Peyer's patch (tissue), 4 donors: ENCODE measurements around the gene MCRIP1. TPM values are rescaled to one million over a fixed set of nuclear protein-coding genes. Genes with fewer than 3 reads are reported as not detected.
A peak's percentile ranks its signal among the peaks of the same experiment; 100 is the strongest.

Experiments
- DNase-seq, 3 donors: peaks; one replicate each; pipeline ENCODE4 v3.0.0-alpha.2; 2017 to 2019
- H3K27ac ChIP-seq, 4 donors: fragments of 200-600 bp; sonication (generic); one replicate each; pipeline ENCODE4 v1.5.1; 2016 to 2019
- H3K27me3 ChIP-seq, 2 donors: fragments of 200-600 bp; sonication (generic); one replicate each; pipeline ENCODE4 v1.5.1; 2019
- H3K36me3 ChIP-seq, 3 donors: fragments of 200-600 bp; sonication (generic); one replicate each; pipeline ENCODE4 v1.5.1; 2016 to 2019
- H3K4me1 ChIP-seq, 4 donors: fragments of 200-600 bp; sonication (generic); one replicate each; pipeline ENCODE4 v1.5.1; 2016 to 2019
- H3K4me3 ChIP-seq, 4 donors: fragments of 200-600 bp; sonication (generic); 1 replicate in 3 of 4; 2 replicates in 1 of 4; pipeline ENCODE4 v1.5.1; 2016 to 2019; ENCODE audit warnings: mild to moderate bottlenecking in 1 of 4
- H3K9me3 ChIP-seq, 4 donors: fragments of 200-600 bp; sonication (generic); one replicate each; pipeline ENCODE4 v1.5.1; 2016 to 2019; ENCODE audit warnings: mild to moderate bottlenecking in 1 of 4
- POLR2A ChIP-seq, 2 donors: fragments of 450-650 bp; IDR thresholded peaks; one replicate each; pipeline ENCODE4 v1.5.1; 2017; ENCODE audit warnings: antibody characterized with exemption in 2 of 2, mild to moderate bottlenecking in 2 of 2, moderate library complexity in 2 of 2
- total RNA-seq, 4 donors: library from RNA; depleted of rRNA; stranded (reverse); fragments of >200 nt; gene quantifications; one replicate each; pipeline ENCODE4 v1.1.0, GENCODE V29; 2016
- TF ChIP-seq, protein P1 (sequence below), 6 experiments: fragments of 450-650 bp in 4 of 6; fragments of 200-600 bp in 2 of 6; sonication (generic) in 1 of 6; IDR thresholded peaks; one replicate each; pipeline ENCODE4 v1.5.1; 2017 to 2019; ENCODE audit warnings: antibody characterized with exemption in 6 of 6, mild to moderate bottlenecking in 3 of 6, moderate library complexity in 1 of 6

Gene MCRIP1
- total RNA-seq, 4 donors from 2014 or later = 19.6 to 47.9 (median 28.8) TPM

- Histone ChIP-seq H3K27ac (no peak overlapping the region), H3K36me3 (peaks cover 0 to 70% (median 0%) of the 10 kb centered on the region in 3 donors)
These were observed 11.3 kb upstream of the MCRIP1 start for GRCh38 chr17:81844327-81844851.

DNA sequence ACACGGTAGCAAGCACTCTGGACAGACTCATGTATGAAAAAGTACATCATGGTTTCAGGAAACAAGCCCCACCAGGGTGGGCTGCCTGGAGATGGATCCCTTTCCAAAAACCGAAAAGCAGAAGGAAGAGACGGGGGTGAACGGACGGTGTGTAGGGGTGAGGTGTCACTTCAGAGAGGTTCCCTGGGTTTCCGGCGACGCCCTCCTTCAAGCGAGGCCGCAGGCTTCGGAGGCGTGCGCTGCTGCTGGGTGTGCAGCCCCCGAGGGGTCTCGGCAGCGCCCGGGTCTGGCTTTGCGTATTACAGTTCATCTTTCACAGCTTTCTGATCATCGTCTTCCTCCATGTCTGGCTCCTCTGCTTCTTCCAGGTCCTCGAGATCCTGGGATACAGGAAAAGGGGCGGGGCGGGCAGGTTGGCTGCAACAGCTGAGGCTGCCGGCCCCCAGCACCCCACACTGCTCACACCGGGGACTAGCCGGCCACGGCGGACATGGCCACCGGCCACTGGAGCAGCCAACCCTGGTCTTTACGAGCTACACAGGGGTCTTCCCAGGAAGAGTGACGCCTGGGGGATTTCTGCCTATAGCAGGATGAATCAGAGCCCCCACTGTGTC, 10.7 kb upstream of the MCRIP1 start:
- H3K4me1 ChIP-seq = no peaks in the 10 kb centered on the region
- no peak for DNase-seq
- peaks cover 0 to 65% (median 0%) of the 10 kb centered on the region in 3 donors for H3K36me3 ChIP-seq
- H3K27ac ChIP-seq = no peak overlapping the region
- TF ChIP-seq, protein P1, sequence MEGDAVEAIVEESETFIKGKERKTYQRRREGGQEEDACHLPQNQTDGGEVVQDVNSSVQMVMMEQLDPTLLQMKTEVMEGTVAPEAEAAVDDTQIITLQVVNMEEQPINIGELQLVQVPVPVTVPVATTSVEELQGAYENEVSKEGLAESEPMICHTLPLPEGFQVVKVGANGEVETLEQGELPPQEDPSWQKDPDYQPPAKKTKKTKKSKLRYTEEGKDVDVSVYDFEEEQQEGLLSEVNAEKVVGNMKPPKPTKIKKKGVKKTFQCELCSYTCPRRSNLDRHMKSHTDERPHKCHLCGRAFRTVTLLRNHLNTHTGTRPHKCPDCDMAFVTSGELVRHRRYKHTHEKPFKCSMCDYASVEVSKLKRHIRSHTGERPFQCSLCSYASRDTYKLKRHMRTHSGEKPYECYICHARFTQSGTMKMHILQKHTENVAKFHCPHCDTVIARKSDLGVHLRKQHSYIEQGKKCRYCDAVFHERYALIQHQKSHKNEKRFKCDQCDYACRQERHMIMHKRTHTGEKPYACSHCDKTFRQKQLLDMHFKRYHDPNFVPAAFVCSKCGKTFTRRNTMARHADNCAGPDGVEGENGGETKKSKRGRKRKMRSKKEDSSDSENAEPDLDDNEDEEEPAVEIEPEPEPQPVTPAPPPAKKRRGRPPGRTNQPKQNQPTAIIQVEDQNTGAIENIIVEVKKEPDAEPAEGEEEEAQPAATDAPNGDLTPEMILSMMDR (IDR thresholded peaks at IDR 0.05) = no peak
- no peak for TF ChIP-seq POLR2A (IDR thresholded peaks at IDR 0.05)
- no peaks in the 10 kb centered on the region for H3K9me3 ChIP-seq
- no peak overlapping the region for H3K4me3 ChIP-seq
- H3K27me3 ChIP-seq = no peaks in the 10 kb centered on the region

More at GRCh38 chr17:81844327-81844851, 11.3 kb upstream of the MCRIP1 start:
- TF ChIP-seq, protein P1 (IDR thresholded peaks at IDR 0.05) = no peak
- no peak for TF ChIP-seq POLR2A (IDR thresholded peaks at IDR 0.05)
- Histone ChIP-seq H3K27me3 (no peaks in the 10 kb centered on the region), H3K4me1 (no peaks in the 10 kb centered on the region), H3K4me3 (no peak overlapping the region), H3K9me3 (no peaks in the 10 kb centered on the region)
- no peak for DNase-seq

DNA sequence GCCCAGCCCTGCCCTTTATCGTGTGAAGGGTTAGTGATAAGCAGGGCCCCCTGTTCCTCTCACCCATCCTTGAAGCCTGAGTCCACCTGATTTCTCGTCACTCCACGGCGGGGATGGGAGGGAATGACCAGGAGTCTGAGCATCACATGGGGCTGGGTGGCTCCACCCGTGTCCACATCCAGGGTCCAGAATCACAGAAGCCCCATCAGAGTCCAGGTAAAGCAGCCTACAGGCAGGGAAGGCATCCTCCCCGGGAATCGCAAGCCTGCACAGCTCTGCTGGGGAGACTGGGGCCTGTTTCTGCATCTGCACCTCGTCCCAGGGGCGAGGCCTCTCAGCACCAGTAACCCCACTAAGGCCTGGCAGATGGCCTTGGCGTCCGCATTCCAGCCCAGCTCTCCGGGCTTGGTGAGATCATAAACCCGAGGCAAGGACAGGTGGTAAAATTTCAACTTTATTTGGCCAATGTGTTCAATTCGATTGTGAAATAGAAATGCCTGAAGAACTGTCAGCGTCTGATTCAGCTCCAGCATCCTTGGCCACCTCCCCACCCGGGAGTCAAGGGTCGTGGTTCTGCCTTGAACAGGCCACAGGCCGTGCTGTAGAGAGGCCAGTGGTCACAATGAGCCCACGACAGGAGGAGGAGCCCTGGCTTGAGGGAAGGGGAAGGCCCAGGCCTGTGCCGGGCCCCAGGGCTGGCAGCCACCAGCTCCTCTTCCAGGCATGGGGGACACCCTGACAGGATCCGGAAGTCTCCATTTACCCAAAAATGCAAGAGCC, 9.8 kb upstream of the MCRIP1 start:
- H3K9me3 ChIP-seq = no peaks in the 10 kb centered on the region
- peak overlapping the region in 1 of 4 donors; percentile 31 for H3K27ac ChIP-seq
- DNase-seq = no peak
- H3K4me1 ChIP-seq = no peaks in the 10 kb centered on the region
- peaks cover 0 to 56% (median 0%) of the 10 kb centered on the region in 3 donors for H3K36me3 ChIP-seq
- H3K4me3 ChIP-seq = no peak overlapping the region
- TF ChIP-seq POLR2A (IDR thresholded peaks at IDR 0.05) = no peak
- TF ChIP-seq, protein P1 (IDR thresholded peaks at IDR 0.05) = no peak
- no peaks in the 10 kb centered on the region for H3K27me3 ChIP-seq

- TF ChIP-seq, protein P1 (IDR thresholded peaks at IDR 0.05) = no peak
- no peak for TF ChIP-seq POLR2A (IDR thresholded peaks at IDR 0.05)
- no peaks in the 10 kb centered on the region for H3K27me3 ChIP-seq
- H3K4me1 ChIP-seq = no peaks in the 10 kb centered on the region
- H3K36me3 ChIP-seq = peaks cover 0 to 50% (median 0%) of the 10 kb centered on the region in 3 donors
- no peaks in the 10 kb centered on the region for H3K9me3 ChIP-seq
- no peak overlapping the region for H3K27ac ChIP-seq
- DNase-seq = no peak
- no peak overlapping the region for H3K4me3 ChIP-seq
These were observed 9.3 kb upstream of the MCRIP1 start for GRCh38 chr17:81842378-81842724.

DNA sequence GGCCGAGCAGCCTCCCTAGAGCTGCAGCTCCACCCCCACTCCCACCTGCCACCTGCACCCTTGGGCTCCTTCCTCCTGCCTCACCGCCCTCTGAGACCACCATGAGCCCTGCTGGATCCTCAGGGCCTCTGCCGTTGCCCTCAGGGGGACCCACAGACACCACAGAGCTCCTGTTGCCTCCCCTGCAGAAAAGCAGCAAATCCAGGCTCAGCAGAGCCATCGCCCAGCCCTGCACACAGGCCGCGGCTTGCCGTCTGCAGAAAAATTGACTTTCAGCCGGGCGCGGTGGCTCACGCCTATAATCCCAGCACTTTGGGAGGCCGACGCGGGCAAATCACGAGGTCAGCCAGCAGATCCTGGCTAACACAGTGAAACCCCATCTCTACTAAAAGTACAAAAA, 8.8 kb upstream of the MCRIP1 start:
- Histone ChIP-seq H3K36me3 (peaks cover 0 to 45% (median 0%) of the 10 kb centered on the region in 3 donors), H3K9me3 (no peaks in the 10 kb centered on the region), H3K27ac (no peak overlapping the region), H3K4me1 (no peaks in the 10 kb centered on the region), H3K4me3 (no peak overlapping the region), H3K27me3 (no peaks in the 10 kb centered on the region)
- DNase-seq = no peak
- TF ChIP-seq POLR2A (IDR thresholded peaks at IDR 0.05) = no peak
